IMR-90 (cell line): ENCODE data around the gene LAGE3. TPM values are rescaled to one million over a fixed set of nuclear protein-coding genes. Genes with fewer than 3 reads are reported as not detected.

Experiments
- ATAC-seq: fragments of 200-7000 bp; cut with Tn5 transposase; 2 replicates; pipeline ENCODE4 v1.9.1; 2020; ENCODE audit warnings: low read depth, mild to moderate bottlenecking, moderate library complexity
- BruUV-seq: library from RNA; stranded (reverse); fragments of 400-500 nt; replicated peaks from 2 replicates; lab custom pipeline; 2021; lab: Mats Ljungman, UMichigan
- CTCF ChIA-PET: fragments of 300-600 bp; formaldehyde crosslinking; extraction: SDS; loops from one replicate; lab custom pipeline; 2021; ENCODE audit warnings: antibody characterized with exemption; lab: Yijun Ruan, JAX
- POLR2A ChIA-PET: fragments of 300-600 bp; sonication (Branson Sonifier 250); formaldehyde crosslinking; loops from one replicate; lab custom pipeline; 2022; ENCODE audit warnings: antibody characterized with exemption; ENCODE audit not compliant: unreplicated experiment; lab: Charles Lee
- DNase-seq: peaks from one replicate; pipeline ENCODE4 v3.0.0; 2013
- H2AFZ ChIP-seq: replicated peaks from 2 replicates; pipeline ENCODE3; 2013; ENCODE audit warnings: low read length, mild to moderate bottlenecking; ENCODE audit not compliant: poor library complexity
- H2AK5ac ChIP-seq: 2 replicates; pipeline ENCODE4 v1.6.1; 2013; ENCODE audit warnings: low read depth, low read length, inconsistent platforms
- H2AK9ac ChIP-seq: replicated peaks from 2 replicates; pipeline ENCODE3; 2013; ENCODE audit warnings: mild to moderate bottlenecking, low read depth, low read length, moderate library complexity; ENCODE audit not compliant: poor library complexity
- H2BK120ac ChIP-seq: 2 replicates; pipeline ENCODE4 v1.6.1; 2013; ENCODE audit warnings: low read depth, low read length, inconsistent platforms
- H2BK15ac ChIP-seq: 3 replicates; pipeline ENCODE4 v1.6.1; 2013; ENCODE audit warnings: low read depth, low read length, inconsistent platforms
- H2BK20ac ChIP-seq: 2 replicates; pipeline ENCODE4 v1.6.1; 2013; ENCODE audit warnings: low read depth, mild to moderate bottlenecking, inconsistent platforms, low read length, moderate library complexity
- H2BK5ac ChIP-seq: 2 replicates; pipeline ENCODE4 v1.6.1; 2013; ENCODE audit warnings: mild to moderate bottlenecking, low read depth, low read length, inconsistent platforms; ENCODE audit not compliant: poor library complexity, severe bottlenecking
- H3K14ac ChIP-seq: replicated peaks from 2 replicates; pipeline ENCODE4 v1.6.1; 2013; ENCODE audit warnings: low read depth, low read length, inconsistent platforms
- H3K18ac ChIP-seq: 2 replicates; pipeline ENCODE4 v1.6.1; 2013; ENCODE audit warnings: low read depth, low read length, control low read depth
- H3K23ac ChIP-seq: 2 replicates; pipeline ENCODE4 v1.6.1; 2013; ENCODE audit warnings: low read depth, low read length, inconsistent platforms
- H3K27ac ChIP-seq: 2 replicates; pipeline ENCODE4 v1.5.1; 2013; ENCODE audit warnings: mild to moderate bottlenecking, control low read depth, low read length; ENCODE audit not compliant: insufficient read depth
- H3K27me3 ChIP-seq: 2 replicates; pipeline ENCODE4 v1.6.1; 2013; ENCODE audit warnings: low read length; ENCODE audit not compliant: control insufficient read depth, insufficient read depth
- H3K36me3 ChIP-seq: 2 replicates; pipeline ENCODE4 v1.6.1; 2013; ENCODE audit warnings: low read length, mixed read lengths; ENCODE audit not compliant: control insufficient read depth, insufficient read depth
- H3K4ac ChIP-seq: 2 replicates; pipeline ENCODE4 v1.6.1; 2013; ENCODE audit warnings: low read depth, low read length, inconsistent platforms
- H3K4me1 ChIP-seq: 2 replicates; pipeline ENCODE4 v1.6.1; 2013; ENCODE audit warnings: low read length, mixed read lengths; ENCODE audit not compliant: control insufficient read depth, insufficient read depth
- H3K4me2 ChIP-seq: 2 replicates; pipeline ENCODE4 v1.6.1; 2013; ENCODE audit warnings: low read depth, mild to moderate bottlenecking, control low read depth, low read length, moderate library complexity
- H3K4me3 ChIP-seq: 2 replicates; pipeline ENCODE4 v1.5.1; 2013; ENCODE audit warnings: low read depth, mild to moderate bottlenecking, control low read depth, low read length, moderate library complexity; ENCODE audit not compliant: insufficient read depth
- H3K56ac ChIP-seq: 2 replicates; pipeline ENCODE4 v1.6.1; 2013; ENCODE audit warnings: low read length, inconsistent platforms; ENCODE audit not compliant: insufficient read depth; ENCODE audit errors: extremely low read depth
- H3K79me1 ChIP-seq, 2 experiments: 2 replicates each; pipeline ENCODE4 v1.6.1; 2013; ENCODE audit warnings: low read length in 2 of 2, inconsistent platforms in 1 of 2, low read depth in 1 of 2
- H3K9ac ChIP-seq: 2 replicates; pipeline ENCODE4 v1.6.1; 2013; ENCODE audit warnings: low read depth, low read length, control low read depth
- H3K9me1 ChIP-seq: 2 replicates; pipeline ENCODE4 v1.6.1; 2013; ENCODE audit warnings: low read length, inconsistent platforms; ENCODE audit not compliant: insufficient read depth
- H3K9me3 ChIP-seq: 2 replicates; pipeline ENCODE4 v1.6.1; 2013; ENCODE audit warnings: low read length; ENCODE audit not compliant: control insufficient read depth, insufficient read depth
- H4K20me1 ChIP-seq: 2 replicates; pipeline ENCODE4 v1.6.1; 2013; ENCODE audit warnings: low read length, inconsistent platforms; ENCODE audit not compliant: insufficient read depth
- H4K5ac ChIP-seq: 2 replicates; pipeline ENCODE4 v1.6.1; 2013; ENCODE audit warnings: mild to moderate bottlenecking, low read depth, low read length, control low read depth
- H4K8ac ChIP-seq, 2 experiments: 2 replicates each; pipeline ENCODE4 v1.6.1; 2013; ENCODE audit warnings: low read depth in 2 of 2, low read length in 2 of 2, control low read depth in 1 of 2, inconsistent platforms in 1 of 2
- H4K91ac ChIP-seq: 2 replicates; pipeline ENCODE4 v1.6.1; 2013; ENCODE audit warnings: low read depth, low read length, inconsistent platforms; ENCODE audit not compliant: insufficient read depth
- CEBPB ChIP-seq: IDR thresholded peaks from 2 replicates; pipeline ENCODE4 v1.6.1; 2012; ENCODE audit warnings: low read depth, low read length, improper control_type of control experiment
- CHD1 ChIP-seq: IDR thresholded peaks from 2 replicates; pipeline ENCODE4 v1.6.1; 2012; ENCODE audit warnings: low read depth, low read length, improper control_type of control experiment
- CTCF ChIP-seq: conservative IDR thresholded peaks from 2 replicates; pipeline ENCODE4 v1.5.1; 2012; ENCODE audit warnings: mild to moderate bottlenecking, low read depth, low read length, improper control_type of control experiment
- ELK1 ChIP-seq: fragments of 150-350 bp; IDR thresholded peaks from 2 replicates; pipeline ENCODE4 v1.6.1; 2016; ENCODE audit warnings: low read depth, mild to moderate bottlenecking, low read length, moderate library complexity, borderline replicate concordance
- FOS ChIP-seq: fragments of 150-350 bp; IDR thresholded peaks from 2 replicates; pipeline ENCODE4 v1.6.1; 2016; ENCODE audit warnings: low read depth, low read length
- MAFK ChIP-seq: IDR thresholded peaks from 2 replicates; pipeline ENCODE4 v1.6.1; 2012; ENCODE audit warnings: low read depth, low read length, improper control_type of control experiment
- MAZ ChIP-seq: IDR thresholded peaks from 2 replicates; pipeline ENCODE4 v1.6.1; 2012; ENCODE audit warnings: low read depth, mild to moderate bottlenecking, low read length, improper control_type of control experiment, moderate library complexity, borderline replicate concordance
- MXI1 ChIP-seq: IDR thresholded peaks from 2 replicates; pipeline ENCODE4 v1.6.1; 2012; ENCODE audit warnings: low read depth, mild to moderate bottlenecking, low read length, moderate library complexity, borderline replicate concordance
- RAD21 ChIP-seq: IDR thresholded peaks from 2 replicates; pipeline ENCODE4 v1.6.1; 2012; ENCODE audit warnings: low read length, improper control_type of control experiment
- RCOR1 ChIP-seq: IDR thresholded peaks from 2 replicates; pipeline ENCODE4 v1.6.1; 2012; ENCODE audit warnings: mild to moderate bottlenecking, low read length, improper control_type of control experiment; ENCODE audit not compliant: insufficient replicate concordance
- SMC3 ChIP-seq: fragments of 150-350 bp; IDR thresholded peaks from 2 replicates; pipeline ENCODE4 v1.6.1; 2016; ENCODE audit warnings: low read depth, mild to moderate bottlenecking, antibody characterized with exemption, low read length, moderate library complexity
- WGBS, 2 experiments: methylation state at CpG; one replicate each; pipeline versions ENCODE4 v1.1.5 to v1.1.7; 2013; ENCODE audit warnings: missing lambda C conversion rate in 2 of 2; ENCODE audit not compliant: insufficient read length in 1 of 2; ENCODE audit errors: extremely low coverage in 2 of 2; 5-methylcytosine and 5-hydroxymethylcytosine counted together
- dilution Hi-C: fragments of 300-500 bp; cut with HindIII; formaldehyde crosslinking; loops from one replicate; pipeline ENCODE4 v1.14.3; 2018; ENCODE audit warnings: low sequenced_read_pairs; ENCODE audit not compliant: unreplicated experiment
- in situ Hi-C: fragments of 300-500 bp; cut with MboI; formaldehyde crosslinking; loops from 3 replicates; pipeline ENCODE4 v1.14.3; 2019; ENCODE audit warnings: low sequenced_read_pairs, inconsistent platforms, mixed read lengths
- intact Hi-C: fragments of 100-400 bp; cut with micrococcal nuclease; formaldehyde crosslinking; loops from 2 replicates; pipeline ENCODE4 v1.10.0; 2022
- polyA plus RNA-seq, 3 experiments: library from polyadenylated mRNA; depleted of rRNA; stranded (reverse); fragments of >200 nt; gene quantifications; 2 replicates each; pipeline ENCODE4 v1.2.3, GENCODE V29; 2012; ENCODE audit warnings: low replicate concordance in 1 of 3
- total RNA-seq: library from RNA; depleted of rRNA; stranded (reverse); fragments of >200 nt; gene quantifications from 2 replicates; pipeline ENCODE4 v1.2.3, GENCODE V29; 2012

LAGE3 gene
- total and polyA plus RNA-seq, 2 of the 4 experiments (the other 2 are of a cell fraction), result 3.6 to 14.8 TPM

- H3K9me3 ChIP-seq, result peaks cover 2% of the 10 kb centered on the region; the same call in 1 of the 2 replicates
- intact Hi-C loops (no loop called here), in situ Hi-C loops (no loop called here), dilution Hi-C loops (no loop called here)
- no peak overlapping the region for H3K23ac ChIP-seq
- no peaks in the 10 kb centered on the region for H3K9me1 ChIP-seq
- ChIA-PET POLR2A (no interaction called here), CTCF (no interaction called here)
- H2AFZ ChIP-seq, result no peak overlapping the region
- TF ChIP-seq MAZ, result no peak
- TF ChIP-seq FOS, result no peak
- TF ChIP-seq CHD1, result no peak
- no peak for TF ChIP-seq ELK1
- no peak for TF ChIP-seq RAD21
- TF ChIP-seq MAFK, result no peak
- no peak for TF ChIP-seq SMC3
- no peak for TF ChIP-seq MXI1
- no peak for TF ChIP-seq CEBPB
- no peak for TF ChIP-seq CTCF
- TF ChIP-seq RCOR1, result no peak
- no peak overlapping the region for H2AK5ac ChIP-seq
- H4K91ac ChIP-seq, result no peak overlapping the region
- H3K4me1 ChIP-seq, result no peaks in the 10 kb centered on the region
- ATAC-seq (no peak), DNase-seq (no peak)
- peaks cover 45% of the 10 kb centered on the region for H3K36me3 ChIP-seq
- no peak overlapping the region for H3K56ac ChIP-seq
- no peak overlapping the region for H3K18ac ChIP-seq
- H2BK120ac ChIP-seq, result no peak overlapping the region
- no peak overlapping the region for H2BK20ac ChIP-seq
- H2BK5ac ChIP-seq, result no peak overlapping the region
- no peak overlapping the region for H2BK15ac ChIP-seq
- no peak overlapping the region for H4K5ac ChIP-seq
- H4K20me1 ChIP-seq, result no peaks in the 10 kb centered on the region; the same call in 1 of the 2 replicates
- no peak overlapping the region for H3K4me3 ChIP-seq
- H3K4me2 ChIP-seq, result no peak overlapping the region
- H2AK9ac ChIP-seq, result no peak overlapping the region
- H3K79me1 ChIP-seq, result no peaks in the 10 kb centered on the region; a peak in 1 of 4 replicates
- no peak overlapping the region for H4K8ac ChIP-seq
- no peak overlapping the region for H3K27ac ChIP-seq
- no peak overlapping the region for H3K4ac ChIP-seq
- no peak overlapping the region for H3K14ac ChIP-seq
- H3K27me3 ChIP-seq, result no peaks in the 10 kb centered on the region
- WGBS, 2 experiments, result 82% methylated on average over 17 of the region's 28 CpGs; no CpG with 5 or more reads in 1 of the 2 experiments
- BruUV-seq, result TSS peak; percentile 38
- H3K9ac ChIP-seq, result no peak overlapping the region
Observed at GRCh38 chrX:154472685-154473632, 6.1 kb downstream of the LAGE3 start.
